CD14-positive monocyte (primary cell): Measurements from ENCODE around the gene HNRNPUL1. TPM values are rescaled to one million over a fixed set of nuclear protein-coding genes. Genes with fewer than 3 reads are reported as not detected.
"Not testable (repeated sequence)": the region's sequence is repeated elsewhere in the genome, so short reads cannot be mapped to it uniquely, and the experiment has no call there.

Source experiments
- DNase-seq, 3 donors: peaks; one replicate each; pipeline ENCODE4 v3.0.0-alpha.2; 2011 to 2022
- H2AFZ ChIP-seq: 2 replicates; pipeline ENCODE4 v1.6.0; 2012; ENCODE audit warnings: mild to moderate bottlenecking, low read depth, low read length, inconsistent platforms; ENCODE audit not compliant: insufficient read depth, poor library complexity, severe bottlenecking
- H3K27ac ChIP-seq, 2 donors: 1 replicate in 1 of 2; 2 replicates in 1 of 2; pipeline ENCODE4 v1.5.1; 2012 to 2013; ENCODE audit warnings: low read length in 2 of 2, control low read depth in 1 of 2, inconsistent platforms in 1 of 2, low read depth in 1 of 2, mild to moderate bottlenecking in 1 of 2
- H3K27me3 ChIP-seq, 2 donors: one replicate each; pipeline versions ENCODE4 v1.6.0 to v1.6.1; 2011 to 2013; ENCODE audit warnings: low read length in 2 of 2; ENCODE audit not compliant: control insufficient read depth in 2 of 2, insufficient read depth in 2 of 2
- H3K36me3 ChIP-seq, 2 donors: replicated peaks in 1 of 2; 1 replicate in 1 of 2; 2 replicates in 1 of 2; pipeline versions ENCODE4 v1.5.1 to v1.6.1; 2012 to 2013; ENCODE audit warnings: low read length in 2 of 2, control low read depth in 1 of 2, inconsistent platforms in 1 of 2, mild to moderate bottlenecking in 1 of 2; ENCODE audit not compliant: insufficient read depth in 2 of 2, control insufficient read depth in 1 of 2
- H3K4me1 ChIP-seq, 2 donors: 1 replicate in 1 of 2; 2 replicates in 1 of 2; pipeline versions ENCODE4 v1.5.1 to v1.6.1; 2012 to 2013; ENCODE audit warnings: low read length in 2 of 2, control low read depth in 1 of 2, inconsistent platforms in 1 of 2, mild to moderate bottlenecking in 1 of 2, moderate library complexity in 1 of 2; ENCODE audit not compliant: insufficient read depth in 2 of 2, control insufficient read depth in 1 of 2
- H3K4me2 ChIP-seq: replicated peaks from 2 replicates; pipeline ENCODE3; 2012; ENCODE audit warnings: low read length, moderate library complexity, mild to moderate bottlenecking; ENCODE audit not compliant: poor library complexity, severe bottlenecking; ENCODE audit errors: extremely low read depth
- H3K4me3 ChIP-seq, 3 experiments: fragments of 200-600 bp in 1 of 3; sonication (generic) in 1 of 3; replicated peaks in 1 of 3; 1 replicate in 2 of 3; 2 replicates in 1 of 3; pipeline ENCODE4 v1.5.1; 2011 to 2013; ENCODE audit warnings: low read length in 3 of 3, mild to moderate bottlenecking in 3 of 3, control low read depth in 2 of 3, low read depth in 2 of 3, inconsistent platforms in 1 of 3, moderate library complexity in 1 of 3
- H3K79me2 ChIP-seq: 2 replicates; pipeline ENCODE4 v1.6.0; 2012; ENCODE audit warnings: mild to moderate bottlenecking, control low read depth, inconsistent platforms, low read length, moderate library complexity; ENCODE audit not compliant: insufficient read depth
- H3K9ac ChIP-seq: 2 replicates; pipeline ENCODE4 v1.6.0; 2017; ENCODE audit warnings: low read length, mild to moderate bottlenecking; ENCODE audit not compliant: insufficient read depth, poor library complexity, severe bottlenecking
- H3K9me3 ChIP-seq, 2 donors: replicated peaks in 1 of 2; 1 replicate in 1 of 2; 2 replicates in 1 of 2; pipeline versions ENCODE4 v1.5.1 to v1.6.1; 2012 to 2013; ENCODE audit warnings: low read length in 2 of 2, control low read depth in 1 of 2; ENCODE audit not compliant: control insufficient read depth in 1 of 2, insufficient read depth in 1 of 2
- H4K20me1 ChIP-seq: 2 replicates; pipeline ENCODE4 v1.6.0; 2012; ENCODE audit warnings: mild to moderate bottlenecking, low read length, control low read depth, moderate library complexity; ENCODE audit not compliant: insufficient read depth
- H3K27ac Mint-ChIP-seq, 7 donors: one replicate each; pipeline ENCODE4 v1.8.0; 2020; ENCODE audit warnings: mild to moderate bottlenecking in 7 of 7, mixed read lengths in 7 of 7, moderate library complexity in 6 of 7, inconsistent platforms in 2 of 7
- H3K27me3 Mint-ChIP-seq, 3 donors: one replicate each; pipeline ENCODE4 v1.8.0; 2021 to 2022; ENCODE audit warnings: low read depth in 3 of 3, mild to moderate bottlenecking in 3 of 3, mixed read lengths in 3 of 3, moderate library complexity in 3 of 3, inconsistent platforms in 1 of 3
- H3K36me3 Mint-ChIP-seq, 2 donors: one replicate each; pipeline ENCODE4 v1.8.0; 2020; ENCODE audit warnings: mixed read lengths in 2 of 2, inconsistent platforms in 1 of 2, mild to moderate bottlenecking in 1 of 2
- H3K4me1 Mint-ChIP-seq: one replicate; pipeline ENCODE4 v1.8.0; 2020; ENCODE audit warnings: mild to moderate bottlenecking, mixed read lengths
- H3K4me3 Mint-ChIP-seq, 2 donors: one replicate each; pipeline ENCODE4 v1.8.0; 2020; ENCODE audit warnings: mild to moderate bottlenecking in 2 of 2, mixed read lengths in 2 of 2, moderate library complexity in 1 of 2
- H3K9me3 Mint-ChIP-seq, 7 donors: one replicate each; pipeline ENCODE4 v1.8.0; 2020 to 2022; ENCODE audit warnings: mixed read lengths in 7 of 7, mild to moderate bottlenecking in 6 of 7, moderate library complexity in 6 of 7, inconsistent platforms in 2 of 7
- CTCF ChIP-seq: fragments of 200-600 bp; IDR thresholded peaks from one replicate; pipeline ENCODE4 v1.8.0; 2022; ENCODE audit warnings: antibody characterized with exemption, mild to moderate bottlenecking
- WGBS: methylation state at CpG from one replicate; pipeline ENCODE4 v1.1.5; 2013; ENCODE audit warnings: missing lambda C conversion rate; ENCODE audit not compliant: insufficient coverage; 5-methylcytosine and 5-hydroxymethylcytosine counted together
- intact Hi-C, 2 donors: fragments of 100-400 bp; cut with micrococcal nuclease; formaldehyde crosslinking; loops; one replicate each; pipeline versions ENCODE4 v1.15.0 to v1.15.1; 2023
- polyA plus RNA-seq, 3 donors: library from polyadenylated mRNA; depleted of rRNA in 1 of 3; unstranded in 2 of 3; stranded (reverse) in 1 of 3; fragments of 300-500 nt in 2 of 3; fragments of >200 nt in 1 of 3; fragmentation: Illumina TruSeq in 2 of 3; gene quantifications; 1 replicate in 2 of 3; 2 replicates in 1 of 3; pipeline ENCODE4 v1.2.3, GENCODE V29; 2012 to 2021

Gene HNRNPUL1
- polyA plus RNA-seq, 3 donors = 22.6 to 55.3 (median 30.3) TPM

GRCh38 chr19:41228486-41228885, 35.7 kb upstream of the HNRNPUL1 start:
- peaks cover 0 to 7% of the 10 kb centered on the region in 2 donors for H3K36me3 Mint-ChIP-seq

GRCh38 chr19:41229338-41229737, 34.8 kb upstream of the HNRNPUL1 start:
- H3K36me3 ChIP-seq, H3K9ac ChIP-seq, H2AFZ ChIP-seq, DNase-seq, H3K36me3 Mint-ChIP-seq, H3K9me3 Mint-ChIP-seq, H3K27ac ChIP-seq, H4K20me1 ChIP-seq, H3K79me2 ChIP-seq, H3K9me3 ChIP-seq, H3K4me2 ChIP-seq, H3K4me3 Mint-ChIP-seq, H3K27ac Mint-ChIP-seq, H3K4me3 ChIP-seq: not testable (repeated sequence)
- peaks cover 36 to 39% of the 10 kb centered on the region in 2 donors for H3K4me1 ChIP-seq
- 87% methylated on average over 3 of the region's 5 CpGs for WGBS
- intact Hi-C loops = loop anchor here in 1 of 2 donors (5.0 kb wide), 1 partner anchor 33 kb away; the partner anchor contains the start of gene HNRNPUL1
- Mint-ChIP-seq H3K4me1 (peaks cover 35% of the 10 kb centered on the region), H3K27me3 (peaks cover 29 to 36% (median 33%) of the 10 kb centered on the region in 3 donors)
- peaks cover 3 to 23% of the 10 kb centered on the region in 2 donors for H3K27me3 ChIP-seq

More at GRCh38 chr19:41228486-41228885, 35.7 kb upstream of the HNRNPUL1 start:
- no peak overlapping the region for H3K27ac ChIP-seq
- peaks cover 3 to 23% of the 10 kb centered on the region in 2 donors for H3K27me3 ChIP-seq
- no peak for DNase-seq
- peaks cover 27 to 31% of the 10 kb centered on the region in 2 donors for H3K4me1 ChIP-seq
- no peak overlapping the region for H2AFZ ChIP-seq
- H3K9ac ChIP-seq = no peak overlapping the region
- no peak overlapping the region for H3K4me2 ChIP-seq
- Mint-ChIP-seq H3K4me3 (no peak overlapping the region), H3K27me3 (peaks cover 35 to 42% (median 36%) of the 10 kb centered on the region in 3 donors), H3K27ac (no peak overlapping the region), H3K9me3 (peaks cover 0 to 5% (median 2%) of the 10 kb centered on the region in 7 donors), H3K4me1 (peaks cover 32% of the 10 kb centered on the region)
- no peaks in the 10 kb centered on the region for H3K36me3 ChIP-seq
- no peaks in the 10 kb centered on the region for H3K79me2 ChIP-seq
- no peaks in the 10 kb centered on the region for H4K20me1 ChIP-seq
- intact Hi-C loops = loop anchor here in 1 of 2 donors (5.0 kb wide), 1 partner anchor 34 kb away; the partner anchor contains the start of gene HNRNPUL1
- no peak overlapping the region for H3K4me3 ChIP-seq
- WGBS = 100% methylated on average over 1 of the region's 3 CpGs
- no peak for TF ChIP-seq CTCF
- H3K9me3 ChIP-seq = no peaks in the 10 kb centered on the region
